Activated T-cell treated with anti-CD3 and anti-CD28 coated beads, Interleukin-2, amount 50 U/mL, for 4 hours (primary cell): Measurements from ENCODE around the gene BPGM. TPM values are rescaled to one million over a fixed set of nuclear protein-coding genes. Genes with fewer than 3 reads are reported as not detected.
A peak's percentile ranks its signal among the peaks of the same experiment; 100 is the strongest.

Experiments used
- ATAC-seq, 2 donors: fragments of 200-7000 bp; cut with Tn5 transposase; one replicate each; pipeline ENCODE4 v1.10.0; 2021
- DNase-seq: peaks from one replicate; pipeline ENCODE4 v3.0.0-alpha.2; 2020
- H3K27me3 Mint-ChIP-seq: one replicate; pipeline ENCODE4 v1.8.0; 2021; ENCODE audit warnings: low read depth, mixed read lengths
- H3K36me3 Mint-ChIP-seq: one replicate; pipeline ENCODE4 v1.8.0; 2022; ENCODE audit warnings: mixed read lengths; ENCODE audit not compliant: insufficient read depth
- H3K4me1 Mint-ChIP-seq: one replicate; pipeline ENCODE4 v1.8.0; 2021; ENCODE audit warnings: low read depth, mixed read lengths
- H3K4me3 Mint-ChIP-seq: one replicate; pipeline ENCODE4 v1.8.0; 2021; ENCODE audit warnings: mild to moderate bottlenecking, moderate library complexity, mixed read lengths
- H3K9me3 Mint-ChIP-seq: one replicate; pipeline ENCODE4 v1.8.0; 2021; ENCODE audit warnings: mixed read lengths
- total RNA-seq, 3 donors: library from RNA; stranded (reverse); gene quantifications; one replicate each; pipeline ENCODE4 v1.2.1, GENCODE V29; 2021

Gene BPGM
- total RNA-seq, 3 donors from 2014 or later: 12.5 to 14.7 (median 13.4) TPM

GRCh38 chr7:134691546-134692343, 45.1 kb downstream of the BPGM start:
- Mint-ChIP-seq H3K4me1 (no peaks in the 10 kb centered on the region), H3K9me3 (no peaks in the 10 kb centered on the region), H3K36me3 (no peaks in the 10 kb centered on the region), H3K4me3 (no peak overlapping the region), H3K27me3 (no peaks in the 10 kb centered on the region)
- DNase-seq: no peak
- no peak for ATAC-seq

DNA sequence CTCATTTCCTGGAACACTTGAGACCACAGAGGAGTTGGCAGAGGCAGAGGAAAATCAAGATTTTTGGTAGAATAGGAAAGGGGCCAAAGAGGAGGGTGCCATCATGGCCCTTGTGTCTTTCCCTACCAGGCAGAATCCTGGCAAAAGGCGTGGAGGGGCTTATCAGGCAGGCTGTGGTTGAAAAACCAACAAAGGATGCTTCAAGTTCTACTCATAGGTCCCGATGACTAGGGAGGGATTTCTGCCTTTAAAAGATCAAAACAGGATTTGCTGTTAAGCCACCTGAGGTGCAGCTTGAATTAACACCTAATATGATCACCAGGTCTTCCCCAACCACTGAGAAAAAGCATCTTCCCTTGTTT, 45.7 kb downstream of the BPGM start:
- no peak for DNase-seq
- Mint-ChIP-seq H3K4me3 (no peak overlapping the region), H3K36me3 (no peaks in the 10 kb centered on the region), H3K4me1 (no peaks in the 10 kb centered on the region), H3K9me3 (no peaks in the 10 kb centered on the region), H3K27me3 (no peaks in the 10 kb centered on the region)
- no peak for ATAC-seq

GRCh38 chr7:134693256-134693655, 46.6 kb downstream of the BPGM start:
- H3K27me3 Mint-ChIP-seq: no peaks in the 10 kb centered on the region
- H3K9me3 Mint-ChIP-seq: no peaks in the 10 kb centered on the region
- peak; percentile 67 to 78 for ATAC-seq
- H3K36me3 Mint-ChIP-seq: no peaks in the 10 kb centered on the region
- H3K4me1 Mint-ChIP-seq: no peaks in the 10 kb centered on the region
- peak; percentile 7 for DNase-seq
- H3K4me3 Mint-ChIP-seq: no peak overlapping the region

- Mint-ChIP-seq H3K4me1 (no peaks in the 10 kb centered on the region), H3K36me3 (no peaks in the 10 kb centered on the region), H3K4me3 (no peak overlapping the region), H3K9me3 (no peaks in the 10 kb centered on the region), H3K27me3 (no peaks in the 10 kb centered on the region)
- ATAC-seq: no peak
- no peak for DNase-seq
These were observed 47.6 kb downstream of the BPGM start for GRCh38 chr7:134694299-134694698.

DNA sequence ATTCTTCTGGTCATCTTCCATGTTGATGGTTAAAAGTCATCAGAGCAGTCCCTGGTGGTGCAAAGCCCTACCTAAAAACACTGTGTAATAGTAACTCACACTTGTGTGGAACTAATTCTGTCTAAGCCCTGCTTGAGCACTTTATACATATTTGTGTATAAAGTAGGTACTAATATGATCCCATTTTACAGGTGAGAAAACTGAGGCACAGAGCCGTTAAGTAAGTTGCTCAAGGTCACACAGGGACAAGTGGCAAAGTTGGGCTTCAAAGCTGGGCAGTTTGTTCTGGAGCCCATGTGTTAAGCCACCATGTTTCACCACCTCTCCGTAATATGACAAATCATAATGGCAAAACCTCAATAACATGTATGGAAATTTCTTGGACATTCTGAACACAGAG, 48.1 kb downstream of the BPGM start:
- H3K4me3 Mint-ChIP-seq: no peak overlapping the region
- DNase-seq (no peak), ATAC-seq (no peak)
- H3K36me3 Mint-ChIP-seq: no peaks in the 10 kb centered on the region
- H3K4me1 Mint-ChIP-seq: no peaks in the 10 kb centered on the region
- no peaks in the 10 kb centered on the region for H3K9me3 Mint-ChIP-seq
- H3K27me3 Mint-ChIP-seq: no peaks in the 10 kb centered on the region

DNA sequence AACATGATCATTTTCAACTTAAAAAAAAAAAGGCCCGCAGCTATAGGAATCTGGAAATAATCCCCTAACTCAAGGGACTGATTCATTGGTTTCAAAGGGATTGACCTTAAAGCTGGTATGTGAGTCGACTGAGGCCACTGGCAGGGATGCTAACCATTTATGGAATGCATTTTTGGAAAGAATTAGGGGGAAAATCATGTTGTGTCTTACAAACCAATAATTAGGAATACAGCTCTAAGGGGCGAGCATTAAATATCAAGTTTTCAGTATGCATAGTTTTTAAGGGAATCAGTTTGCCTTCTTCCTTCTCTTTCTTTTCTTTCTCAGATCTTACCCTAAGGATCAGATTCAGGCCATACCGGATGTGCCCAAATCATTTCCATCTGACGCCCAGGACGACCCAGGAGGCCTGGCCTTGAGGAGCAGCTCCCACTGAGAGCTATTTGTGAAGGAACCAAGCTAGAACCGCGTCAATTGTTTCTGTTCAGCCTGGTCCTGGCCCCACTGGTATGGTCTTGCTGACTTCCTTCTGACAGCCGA, 48.7 kb downstream of the BPGM start:
- Mint-ChIP-seq H3K27me3 (no peaks in the 10 kb centered on the region), H3K9me3 (no peaks in the 10 kb centered on the region), H3K36me3 (no peaks in the 10 kb centered on the region), H3K4me1 (no peaks in the 10 kb centered on the region), H3K4me3 (no peak overlapping the region)
- no peak for ATAC-seq
- no peak for DNase-seq

- Mint-ChIP-seq H3K27me3 (no peaks in the 10 kb centered on the region), H3K36me3 (no peaks in the 10 kb centered on the region), H3K4me3 (no peak overlapping the region), H3K4me1 (no peaks in the 10 kb centered on the region), H3K9me3 (no peaks in the 10 kb centered on the region)
- ATAC-seq: no peak
- no peak for DNase-seq
These were observed 49.6 kb downstream of the BPGM start for GRCh38 chr7:134696261-134696660.

GRCh38 chr7:134697205-134697886, 50.7 kb downstream of the BPGM start:
- ATAC-seq: no peak
- no peaks in the 10 kb centered on the region for H3K4me1 Mint-ChIP-seq

DNA sequence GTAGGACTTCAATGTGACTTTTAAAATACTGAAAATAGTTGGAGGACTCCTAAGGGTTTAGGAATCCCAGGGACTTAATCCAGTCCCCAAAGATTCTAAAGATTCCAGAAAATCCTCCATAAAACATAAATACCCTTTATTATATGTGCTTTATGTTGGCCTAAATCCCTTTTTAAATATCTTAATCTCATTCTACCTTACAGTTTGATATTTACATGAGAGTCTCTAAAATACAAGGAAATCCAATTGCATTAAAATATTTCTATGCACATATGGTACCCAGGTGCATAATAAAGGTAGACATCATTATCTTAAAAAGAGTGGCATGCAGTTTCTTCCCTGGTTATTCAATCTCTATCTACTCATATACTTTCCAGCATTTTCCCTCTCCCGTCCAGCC, 51.8 kb downstream of the BPGM start:
- DNase-seq: no peak
- peaks cover 3% of the 10 kb centered on the region for H3K27me3 Mint-ChIP-seq
- H3K36me3 Mint-ChIP-seq: no peaks in the 10 kb centered on the region

More at GRCh38 chr7:134697205-134697886, 50.7 kb downstream of the BPGM start:
- H3K4me3 Mint-ChIP-seq: no peak overlapping the region
- no peak for DNase-seq
- H3K27me3 Mint-ChIP-seq: no peaks in the 10 kb centered on the region
- no peaks in the 10 kb centered on the region for H3K36me3 Mint-ChIP-seq
- no peaks in the 10 kb centered on the region for H3K9me3 Mint-ChIP-seq

DNA sequence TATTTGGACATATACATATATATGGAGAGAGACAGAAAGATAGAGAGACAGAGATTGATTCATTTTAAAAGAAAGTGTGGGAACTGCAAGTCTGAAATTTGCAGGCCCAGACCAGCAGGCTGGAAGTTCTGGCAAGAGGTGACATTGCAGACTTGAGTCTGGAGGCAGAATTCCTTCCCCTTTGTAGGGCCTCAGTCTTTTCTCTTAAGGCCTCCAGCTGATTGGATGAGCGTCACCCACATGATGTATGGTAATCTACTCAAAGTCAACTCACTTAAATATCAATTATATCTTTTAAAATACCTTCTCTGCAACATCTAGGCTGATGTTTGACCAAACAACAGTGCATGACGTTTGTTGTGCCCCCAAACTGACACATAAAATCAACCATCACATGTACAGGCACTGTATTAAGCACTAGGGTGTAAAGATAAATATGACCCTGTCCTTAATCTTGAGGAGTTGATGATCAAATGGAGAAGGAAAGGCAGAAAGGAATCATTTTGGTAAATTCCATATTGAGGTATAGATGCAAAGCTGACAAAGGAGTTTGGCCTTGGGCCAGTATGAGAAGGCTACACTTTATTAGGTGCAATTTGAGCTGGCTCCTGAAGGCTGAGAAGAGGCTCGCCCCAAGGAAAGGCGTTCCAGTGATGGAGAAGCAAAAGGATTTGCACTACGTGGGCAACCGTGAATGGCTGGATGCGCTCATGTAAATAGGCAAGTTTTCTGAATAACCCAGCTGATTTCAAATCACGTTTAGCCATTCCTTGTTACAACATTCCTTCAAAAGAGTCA, 52.6 kb downstream of the BPGM start:
- DNase-seq (no peak), ATAC-seq (no peak)
- Mint-ChIP-seq H3K27me3 (peaks cover 3% of the 10 kb centered on the region), H3K9me3 (no peaks in the 10 kb centered on the region), H3K4me1 (no peaks in the 10 kb centered on the region), H3K36me3 (no peaks in the 10 kb centered on the region), H3K4me3 (no peak overlapping the region)

More for the DNA sequence above, 51.8 kb downstream of the BPGM start:
- ATAC-seq: no peak
- no peaks in the 10 kb centered on the region for H3K4me1 Mint-ChIP-seq
- H3K4me3 Mint-ChIP-seq: no peak overlapping the region
- H3K9me3 Mint-ChIP-seq: no peaks in the 10 kb centered on the region

GRCh38 chr7:134699899-134700298, 53.2 kb downstream of the BPGM start:
- ATAC-seq (no peak), DNase-seq (no peak)
- no peaks in the 10 kb centered on the region for H3K36me3 Mint-ChIP-seq
- H3K9me3 Mint-ChIP-seq: no peaks in the 10 kb centered on the region
- peaks cover 3% of the 10 kb centered on the region for H3K27me3 Mint-ChIP-seq
- no peak overlapping the region for H3K4me3 Mint-ChIP-seq
- no peaks in the 10 kb centered on the region for H3K4me1 Mint-ChIP-seq

GRCh38 chr7:134701272-134701671, 54.6 kb downstream of the BPGM start:
- DNase-seq (peak; percentile 9), ATAC-seq (no peak)
- Mint-ChIP-seq H3K9me3 (no peaks in the 10 kb centered on the region), H3K27me3 (peaks cover 3% of the 10 kb centered on the region), H3K36me3 (no peaks in the 10 kb centered on the region), H3K4me3 (no peak overlapping the region), H3K4me1 (no peaks in the 10 kb centered on the region)

GRCh38 chr7:134702366-134703240, 56.0 kb downstream of the BPGM start:
- Mint-ChIP-seq H3K4me3 (no peak overlapping the region), H3K36me3 (no peaks in the 10 kb centered on the region), H3K9me3 (no peaks in the 10 kb centered on the region), H3K27me3 (peaks cover 3% of the 10 kb centered on the region), H3K4me1 (no peaks in the 10 kb centered on the region)
- DNase-seq (no peak), ATAC-seq (no peak)

DNA sequence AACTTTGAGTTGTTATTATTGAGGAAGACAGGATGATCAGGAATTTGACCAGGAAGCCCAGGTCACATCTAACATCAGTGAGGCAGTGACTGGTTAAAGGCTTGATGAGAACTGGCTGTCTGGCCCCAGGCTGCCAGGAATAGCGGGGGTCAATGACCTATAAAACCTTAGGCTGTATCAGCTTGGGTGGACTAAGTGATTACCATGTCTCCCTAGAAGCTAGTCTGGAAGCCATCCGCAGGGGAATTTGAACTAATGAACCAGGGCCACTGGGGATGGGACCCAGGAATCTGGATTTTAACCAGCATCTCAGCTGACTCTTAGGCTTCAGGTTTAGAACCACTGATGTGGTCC, 56.6 kb downstream of the BPGM start:
- Mint-ChIP-seq H3K4me3 (no peak overlapping the region), H3K4me1 (no peaks in the 10 kb centered on the region), H3K27me3 (peaks cover 3% of the 10 kb centered on the region), H3K9me3 (no peaks in the 10 kb centered on the region), H3K36me3 (no peaks in the 10 kb centered on the region)
- no peak for DNase-seq
- no peak for ATAC-seq
